Neuronal stem cell (in vitro differentiated cells): ENCODE measurements around the gene RPL27.

Source experiments
- DNase-seq: peaks from one replicate; pipeline ENCODE4 v3.0.0-alpha.2; 2013; ENCODE audit warnings: low spot score
- H2AFZ ChIP-seq: one replicate; pipeline ENCODE4 v1.6.1; 2013; ENCODE audit warnings: mild to moderate bottlenecking, low read length, inconsistent platforms
- H2AK5ac ChIP-seq: 2 replicates; pipeline ENCODE4 v1.6.1; 2013; ENCODE audit warnings: low read depth, mild to moderate bottlenecking, inconsistent platforms, low read length, moderate library complexity, mixed read lengths
- H2BK120ac ChIP-seq: 2 replicates; pipeline ENCODE4 v1.6.1; 2013; ENCODE audit warnings: low read depth, mild to moderate bottlenecking, inconsistent platforms, low read length, moderate library complexity, mixed read lengths
- H2BK12ac ChIP-seq: one replicate; pipeline ENCODE4 v1.6.1; 2013; ENCODE audit warnings: low read length, inconsistent platforms
- H2BK15ac ChIP-seq: 2 replicates; pipeline ENCODE4 v1.6.1; 2013; ENCODE audit warnings: mild to moderate bottlenecking, low read length, inconsistent platforms, mixed read lengths
- H2BK5ac ChIP-seq: one replicate; pipeline ENCODE4 v1.6.1; 2013; ENCODE audit warnings: inconsistent platforms, mild to moderate bottlenecking, low read length, moderate library complexity
- H3K14ac ChIP-seq: one replicate; pipeline ENCODE4 v1.6.1; 2013; ENCODE audit warnings: low read length, inconsistent platforms
- H3K18ac ChIP-seq: 2 replicates; pipeline ENCODE4 v1.6.1; 2013; ENCODE audit warnings: low read length, inconsistent platforms
- H3K23ac ChIP-seq: 2 replicates; pipeline ENCODE4 v1.6.1; 2013; ENCODE audit warnings: low read depth, mild to moderate bottlenecking, mixed read lengths, low read length, inconsistent platforms; ENCODE audit not compliant: poor library complexity
- H3K27ac ChIP-seq: replicated peaks from 3 replicates; pipeline ENCODE4 v1.5.1; 2013; ENCODE audit warnings: low read length, inconsistent platforms
- H3K27me3 ChIP-seq, 3 experiments: 2 replicates each; pipeline ENCODE4 v1.6.1; 2013; ENCODE audit warnings: low read length in 3 of 3, mild to moderate bottlenecking in 2 of 3, inconsistent platforms in 1 of 3, low read depth in 1 of 3, mixed read lengths in 1 of 3, moderate library complexity in 1 of 3; ENCODE audit not compliant: control insufficient read depth in 3 of 3, insufficient read depth in 3 of 3
- H3K36me3 ChIP-seq, 2 donors: replicated peaks in 1 of 2; 2 replicates each; pipeline ENCODE4 v1.6.1; 2013; ENCODE audit warnings: low read length in 2 of 2; ENCODE audit not compliant: control insufficient read depth in 2 of 2, insufficient read depth in 2 of 2
- H3K4ac ChIP-seq: 2 replicates; pipeline ENCODE4 v1.6.1; 2013; ENCODE audit warnings: inconsistent platforms, mild to moderate bottlenecking, low read length, moderate library complexity
- H3K4me1 ChIP-seq, 2 donors: 1 replicate in 1 of 2; 2 replicates in 1 of 2; pipeline ENCODE4 v1.6.1; 2013; ENCODE audit warnings: low read length in 2 of 2, low read depth in 1 of 2; ENCODE audit not compliant: control insufficient read depth in 2 of 2, insufficient read depth in 1 of 2
- H3K4me2 ChIP-seq: one replicate; pipeline ENCODE4 v1.6.1; 2013; ENCODE audit warnings: mild to moderate bottlenecking, low read length, inconsistent platforms; ENCODE audit not compliant: insufficient read depth, poor library complexity, severe bottlenecking
- H3K4me3 ChIP-seq, 2 donors: 2 replicates each; pipeline ENCODE4 v1.5.1; 2013; ENCODE audit warnings: low read length in 2 of 2, mild to moderate bottlenecking in 2 of 2, inconsistent platforms in 1 of 2, moderate library complexity in 1 of 2
- H3K79me1 ChIP-seq: one replicate; pipeline ENCODE4 v1.6.1; 2013; ENCODE audit warnings: low read depth, mild to moderate bottlenecking, inconsistent platforms, low read length, moderate library complexity
- H3K9ac ChIP-seq: one replicate; pipeline ENCODE4 v1.6.1; 2013; ENCODE audit warnings: mild to moderate bottlenecking, low read depth, low read length, inconsistent platforms; ENCODE audit not compliant: poor library complexity
- H3K9me3 ChIP-seq, 2 donors: replicated peaks in 1 of 2; 2 replicates each; pipeline versions ENCODE3 to v1.6.1; 2013; ENCODE audit warnings: low read length in 2 of 2, mild to moderate bottlenecking in 2 of 2, inconsistent platforms in 1 of 2, low read depth in 1 of 2, mixed read lengths in 1 of 2, moderate library complexity in 1 of 2; ENCODE audit not compliant: control insufficient read depth in 2 of 2, insufficient read depth in 1 of 2
- H4K8ac ChIP-seq: one replicate; pipeline ENCODE4 v1.6.1; 2013; ENCODE audit warnings: low read depth, mild to moderate bottlenecking, inconsistent platforms, low read length, moderate library complexity
- H4K91ac ChIP-seq: one replicate; pipeline ENCODE4 v1.6.1; 2013; ENCODE audit warnings: low read length, low read depth, mild to moderate bottlenecking, inconsistent platforms; ENCODE audit not compliant: poor library complexity
- WGBS, 2 donors: extraction: QIAGEN DNeasy Blood & Tissue Kit; methylation state at CpG; one replicate each; pipeline ENCODE4 v1.1.7; 2013; ENCODE audit warnings: missing lambda C conversion rate in 2 of 2, mixed read lengths in 1 of 2; ENCODE audit not compliant: insufficient read length in 2 of 2, insufficient replicate concordance in 1 of 2; ENCODE audit errors: extremely low coverage in 2 of 2; 5-methylcytosine and 5-hydroxymethylcytosine counted together

Gene RPL27

DNA sequence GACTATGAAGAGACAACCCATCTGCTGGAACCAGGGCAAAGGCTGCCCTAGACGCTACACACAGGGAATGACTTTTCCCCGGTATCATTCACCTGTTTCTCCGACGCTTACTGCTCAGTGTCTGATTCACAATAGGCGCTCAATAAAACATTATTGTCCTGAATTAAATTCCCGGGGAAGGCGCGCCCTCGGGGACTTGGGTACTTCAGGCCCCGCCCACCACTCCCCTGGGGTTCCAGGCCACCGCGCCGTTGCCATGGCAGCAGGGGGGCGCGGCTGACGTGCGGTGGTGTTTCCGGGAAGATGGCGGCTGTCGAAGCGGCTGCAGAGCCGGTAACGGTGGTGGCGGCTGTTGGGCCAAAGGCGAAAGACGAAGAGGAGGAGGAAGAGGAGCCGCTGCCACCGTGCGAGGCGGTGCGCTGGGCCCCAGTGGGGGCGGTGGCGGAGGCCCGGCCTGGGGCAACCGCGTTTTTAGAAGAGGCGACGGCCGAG lies 17.9 kb upstream of the RPL27 start, which contains the start of gene RUNDC1:
Gene RUNDC1 (plus strand): TSS at position 292 of the 492 bp plus-strand sequence. CDS start 12 bp downstream, at position 304.
- Histone ChIP-seq H3K79me1 (peaks cover 10% of the 10 kb centered on the region), H3K4me3 (peak within 1 kb of the TSS; percentile 59 to 97), H2AK5ac (peak within 1 kb of the TSS; percentile 81), H2BK120ac (peak within 1 kb of the TSS; percentile 87), H3K9me3 (peaks cover 0 to 3% of the 10 kb centered on the region in 2 donors), H2BK12ac (peak within 1 kb of the TSS; percentile 22), H2BK5ac (peak within 1 kb of the TSS; percentile 75), H2BK15ac (no peak within 1 kb of the TSS), H3K36me3 (peaks cover 2 to 16% of the 10 kb centered on the region in 2 donors), H3K14ac (peak within 1 kb of the TSS; percentile 89), H4K91ac (peak within 1 kb of the TSS; percentile 72), H4K8ac (no peak within 1 kb of the TSS), H3K4me2 (peak within 1 kb of the TSS; percentile 96), H3K9ac (peak within 1 kb of the TSS; percentile 98), H3K18ac (peak within 1 kb of the TSS; percentile 91), H3K27me3 (no peaks in the 10 kb centered on the region), H3K4me1 (peaks cover 2 to 12% of the 10 kb centered on the region in 2 donors), H3K27ac (peak within 1 kb of the TSS; percentile 59), H3K23ac (peak within 1 kb of the TSS; percentile 99), H3K4ac (peak within 1 kb of the TSS; percentile 37), H2AFZ (peak within 1 kb of the TSS; percentile 86)
- WGBS, 2 donors: no CpG with 5 or more reads among the region's 39 CpGs
- DNase-seq: peak; percentile 91

- peak overlapping the region; percentile 91 for H3K18ac ChIP-seq
- peak overlapping the region; percentile 86 for H2AFZ ChIP-seq
- peaks cover 2 to 21% of the 10 kb centered on the region in 2 donors for H3K36me3 ChIP-seq
- H4K91ac ChIP-seq: peak overlapping the region; percentile 72
- H2BK12ac ChIP-seq: peak overlapping the region; percentile 22
- H3K23ac ChIP-seq: peak overlapping the region; percentile 99
- H3K4me3 ChIP-seq: peak overlapping the region; percentile 59 to 97
- peak; percentile 27 for DNase-seq
- peak overlapping the region; percentile 89 for H3K14ac ChIP-seq
- peak overlapping the region; percentile 59 for H3K27ac ChIP-seq
- H3K9ac ChIP-seq: peak overlapping the region; percentile 98
- H2BK15ac ChIP-seq: no peak overlapping the region
- no peak overlapping the region for H4K8ac ChIP-seq
- peak overlapping the region; percentile 37 for H3K4ac ChIP-seq
- no peaks in the 10 kb centered on the region for H3K27me3 ChIP-seq
- H3K79me1 ChIP-seq: peaks cover 10% of the 10 kb centered on the region
- H3K4me1 ChIP-seq: peaks cover 2 to 12% of the 10 kb centered on the region in 2 donors
- H3K4me2 ChIP-seq: peak overlapping the region; percentile 96
- peaks cover 0 to 3% of the 10 kb centered on the region in 2 donors for H3K9me3 ChIP-seq
- H2BK5ac ChIP-seq: peak overlapping the region; percentile 75
- no CpG with 5 or more reads among the region's 67 CpGs for WGBS, 2 donors
- peak overlapping the region; percentile 81 for H2AK5ac ChIP-seq
- peak overlapping the region; percentile 87 for H2BK120ac ChIP-seq
Measured at GRCh38 chr17:42980766-42981397, 17.3 kb upstream of the RPL27 start.

- Histone ChIP-seq H3K9ac (no peak overlapping the region), H4K8ac (no peak overlapping the region), H2BK5ac (no peak overlapping the region), H3K4ac (no peak overlapping the region), H4K91ac (no peak overlapping the region), H3K14ac (no peak overlapping the region), H3K36me3 (peaks cover 4 to 32% of the 10 kb centered on the region in 2 donors), H3K9me3 (peaks cover 0 to 3% of the 10 kb centered on the region in 2 donors), H2AFZ (no peak overlapping the region), H2BK15ac (no peak overlapping the region), H3K4me3 (no peak overlapping the region), H3K79me1 (peaks cover 10% of the 10 kb centered on the region), H3K4me2 (no peak overlapping the region), H3K4me1 (peaks cover 2 to 12% of the 10 kb centered on the region in 2 donors), H2AK5ac (no peak overlapping the region), H2BK120ac (no peak overlapping the region), H3K18ac (no peak overlapping the region), H3K27me3 (no peaks in the 10 kb centered on the region), H2BK12ac (no peak overlapping the region), H3K27ac (no peak overlapping the region), H3K23ac (no peak overlapping the region)
- DNase-seq: no peak
Measured at GRCh38 chr17:42982266-42982665, 16.0 kb upstream of the RPL27 start.

DNA sequence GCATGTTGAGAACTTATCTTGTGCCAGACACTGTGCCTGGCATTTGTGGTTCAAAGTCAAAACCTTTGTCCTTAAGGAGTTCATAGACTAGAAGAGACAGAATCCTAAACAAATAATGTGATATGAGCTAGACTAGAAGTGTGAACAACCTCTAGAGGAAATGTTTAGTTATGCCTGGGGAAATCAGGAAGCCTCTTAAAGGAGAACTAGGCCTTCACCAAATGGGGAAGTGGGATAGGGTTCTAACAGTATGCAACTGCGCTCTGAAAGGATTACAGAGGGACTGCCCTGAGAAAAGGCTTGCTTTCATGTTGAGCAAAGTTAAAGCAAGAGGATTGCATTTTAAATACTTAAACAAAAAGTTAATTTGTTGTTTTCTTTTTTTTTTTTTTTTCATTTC lies 13.0 kb upstream of the RPL27 start:
- Histone ChIP-seq H3K27ac (no peak overlapping the region), H4K8ac (no peak overlapping the region), H2AK5ac (no peak overlapping the region), H2BK12ac (no peak overlapping the region), H3K18ac (no peak overlapping the region), H4K91ac (no peak overlapping the region), H3K4me3 (no peak overlapping the region), H3K9me3 (no peaks in the 10 kb centered on the region), H3K4ac (no peak overlapping the region), H3K4me2 (no peak overlapping the region), H2BK5ac (no peak overlapping the region), H3K79me1 (peaks cover 10% of the 10 kb centered on the region), H3K4me1 (peaks cover 2 to 7% of the 10 kb centered on the region in 2 donors), H2AFZ (no peak overlapping the region), H3K23ac (no peak overlapping the region), H3K36me3 (peaks cover 15 to 60% of the 10 kb centered on the region in 2 donors), H3K27me3 (no peaks in the 10 kb centered on the region), H2BK15ac (no peak overlapping the region), H2BK120ac (no peak overlapping the region), H3K9ac (no peak overlapping the region), H3K14ac (no peak overlapping the region)
- DNase-seq: no peak
- no CpG with 5 or more reads among the region's 1 CpG for WGBS, 2 donors
